ENCODE measurements around the gene SEMA4D. TPM values are rescaled to one million over a fixed set of nuclear protein-coding genes. Genes with fewer than 3 reads are reported as not detected.

The SEMA4D gene
- total RNA-seq, 1 experiment from 2014 or later: 23.3 TPM

DNA sequence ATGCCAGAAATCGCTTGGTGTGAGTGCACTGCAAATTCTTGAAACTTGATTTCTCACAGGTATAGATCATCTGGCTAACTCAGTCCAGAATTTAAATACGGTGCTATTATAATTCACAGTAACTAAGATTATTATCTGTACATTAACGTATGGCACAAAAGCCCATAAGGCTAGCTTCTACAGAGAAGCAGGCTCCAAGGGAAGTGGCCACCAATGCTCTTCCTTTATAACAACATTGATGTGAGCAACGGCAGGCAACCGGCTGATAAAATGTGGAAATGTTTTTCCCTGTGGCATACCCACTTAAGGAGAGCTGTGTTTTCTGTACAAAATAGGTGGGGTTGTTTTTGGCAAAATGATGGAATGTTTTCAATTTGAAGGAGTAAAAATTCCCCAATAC is 35.7 kb downstream of the SEMA4D start:
- no peak for TF ChIP-seq CTCF (IDR thresholded peaks at IDR 0.05; ENCODE audit: unreplicated experiment)
- CTCF ChIA-PET: no interaction called here
- Mint-ChIP-seq H3K4me1 (ENCODE audit: low read depth, unreplicated experiment) (peaks cover 6% of the 10 kb centered on the region), H3K36me3 (ENCODE audit: insufficient read depth, unreplicated experiment) (no peaks in the 10 kb centered on the region), H3K27me3 (ENCODE audit: unreplicated experiment) (no peaks in the 10 kb centered on the region), H3K27ac (ENCODE audit: unreplicated experiment) (no peak overlapping the region), H3K9me3 (ENCODE audit: low read depth, unreplicated experiment) (no peaks in the 10 kb centered on the region), H3K4me3 (ENCODE audit: low read depth, unreplicated experiment) (no peak overlapping the region)
- no peak for DNase-seq
- intact Hi-C loops (cut with micrococcal nuclease; ENCODE audit: unreplicated experiment): no loop called here
- no TSS peak for BruUV-seq (replicated peaks)

GRCh38 chr9:89461265-89461664 is 36.6 kb downstream of the SEMA4D start:
- TF ChIP-seq CTCF (IDR thresholded peaks at IDR 0.05; ENCODE audit: unreplicated experiment): no peak
- DNase-seq: no peak
- H3K27me3 Mint-ChIP-seq (ENCODE audit: unreplicated experiment): no peaks in the 10 kb centered on the region
- CTCF ChIA-PET: no interaction called here
- H3K9me3 Mint-ChIP-seq (ENCODE audit: low read depth, unreplicated experiment): no peaks in the 10 kb centered on the region
- no peaks in the 10 kb centered on the region for H3K36me3 Mint-ChIP-seq (ENCODE audit: insufficient read depth, unreplicated experiment)
- no TSS peak for BruUV-seq (replicated peaks)
- no peak overlapping the region for H3K27ac Mint-ChIP-seq (ENCODE audit: unreplicated experiment)
- intact Hi-C loops (cut with micrococcal nuclease; ENCODE audit: unreplicated experiment): no loop called here
- H3K4me1 Mint-ChIP-seq (ENCODE audit: low read depth, unreplicated experiment): peaks cover 6% of the 10 kb centered on the region
- no peak overlapping the region for H3K4me3 Mint-ChIP-seq (ENCODE audit: low read depth, unreplicated experiment)

DNA sequence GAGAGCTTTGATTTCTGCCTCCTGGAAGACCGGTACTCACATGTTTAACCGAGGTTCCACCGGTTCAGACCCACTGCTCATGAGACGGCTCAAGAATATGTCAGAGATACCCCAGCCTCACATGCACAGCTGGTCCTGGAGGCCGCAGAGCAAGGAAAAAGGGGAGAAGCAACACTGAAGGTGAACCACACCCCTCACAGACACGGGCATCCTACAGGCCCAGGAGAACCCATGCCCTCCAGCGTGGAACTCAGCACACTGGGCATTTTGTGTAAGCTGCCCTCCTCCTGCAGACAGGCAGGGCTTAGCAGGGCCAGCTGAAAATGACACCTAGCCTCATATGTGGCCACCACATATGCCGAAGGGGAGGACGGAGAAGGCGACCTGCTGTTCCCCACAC is 37.4 kb downstream of the SEMA4D start:
- no peak for DNase-seq
- Mint-ChIP-seq H3K27me3 (ENCODE audit: unreplicated experiment) (no peaks in the 10 kb centered on the region), H3K36me3 (ENCODE audit: insufficient read depth, unreplicated experiment) (no peaks in the 10 kb centered on the region), H3K4me1 (ENCODE audit: low read depth, unreplicated experiment) (peaks cover 6% of the 10 kb centered on the region), H3K4me3 (ENCODE audit: low read depth, unreplicated experiment) (no peak overlapping the region), H3K27ac (ENCODE audit: unreplicated experiment) (no peak overlapping the region), H3K9me3 (ENCODE audit: low read depth, unreplicated experiment) (no peaks in the 10 kb centered on the region)
- CTCF ChIA-PET: no interaction called here
- TF ChIP-seq CTCF (IDR thresholded peaks at IDR 0.05; ENCODE audit: unreplicated experiment): no peak
- BruUV-seq (replicated peaks): no TSS peak
- intact Hi-C loops (cut with micrococcal nuclease; ENCODE audit: unreplicated experiment): no loop called here

DNA sequence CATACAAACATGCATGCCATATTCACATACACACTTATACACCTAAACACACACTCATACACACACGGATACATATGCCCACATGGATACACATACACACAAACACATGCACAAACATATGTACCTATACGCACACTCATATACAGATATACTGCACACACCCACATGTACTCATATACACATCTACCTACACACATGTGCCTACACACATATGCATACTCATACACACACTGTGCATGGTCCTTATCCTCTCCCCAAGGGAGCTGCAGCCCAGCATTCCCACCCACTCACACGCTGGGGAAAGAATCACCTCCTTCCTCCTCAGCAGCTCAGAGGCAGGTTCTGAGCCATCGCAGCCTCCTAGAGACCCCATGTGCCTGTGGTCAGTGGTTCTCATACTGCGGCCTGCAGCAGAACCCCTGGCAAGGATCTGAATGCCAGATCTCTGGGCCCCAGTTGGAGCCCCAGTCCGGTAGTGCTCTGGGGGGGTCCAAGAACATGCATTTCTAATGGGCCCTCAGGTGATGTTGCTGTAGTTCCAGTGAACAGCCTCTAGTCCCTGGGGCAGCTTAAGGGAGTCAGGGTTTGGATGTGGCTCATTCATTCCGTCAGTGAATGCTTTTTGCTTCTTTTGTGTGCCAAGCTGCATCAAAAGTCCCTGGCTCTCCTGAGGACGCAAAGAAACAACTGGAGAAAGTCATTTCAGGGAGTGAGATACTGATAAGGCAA is 39.0 kb downstream of the SEMA4D start:
- no TSS peak for BruUV-seq (replicated peaks)
- peaks cover under 1% of the 10 kb centered on the region for H3K4me1 Mint-ChIP-seq (ENCODE audit: low read depth, unreplicated experiment)
- no peak for DNase-seq
- H3K27me3 Mint-ChIP-seq (ENCODE audit: unreplicated experiment): no peaks in the 10 kb centered on the region
- CTCF ChIA-PET: no interaction called here
- no peak overlapping the region for H3K4me3 Mint-ChIP-seq (ENCODE audit: low read depth, unreplicated experiment)
- no peak for TF ChIP-seq CTCF (IDR thresholded peaks at IDR 0.05; ENCODE audit: unreplicated experiment)
- no peaks in the 10 kb centered on the region for H3K36me3 Mint-ChIP-seq (ENCODE audit: insufficient read depth, unreplicated experiment)
- intact Hi-C loops (cut with micrococcal nuclease; ENCODE audit: unreplicated experiment): no loop called here
- no peaks in the 10 kb centered on the region for H3K9me3 Mint-ChIP-seq (ENCODE audit: low read depth, unreplicated experiment)
- H3K27ac Mint-ChIP-seq (ENCODE audit: unreplicated experiment): no peak overlapping the region

Data from Calu3 (cell line).